T-helper 17 cell (primary cell): ENCODE measurements around the gene CDIP1. TPM values are rescaled to one million over a fixed set of nuclear protein-coding genes. Genes with fewer than 3 reads are reported as not detected.

Source experiments
- ATAC-seq: fragments of 150-1000 bp; cut with Tn5 transposase; 2 replicates; pipeline ENCODE4 v1.10.0; 2021; ENCODE audit warnings: mild to moderate bottlenecking, moderate library complexity
- DNase-seq, 3 donors: peaks; one replicate each; pipeline versions ENCODE4 v3.0.0 to v3.0.0-alpha.2; 2020 to 2021
- H3K9me3 ChIP-seq: one replicate; pipeline ENCODE4 v1.7.0; 2013; ENCODE audit warnings: low read length, mild to moderate bottlenecking; ENCODE audit not compliant: control insufficient read depth, poor library complexity, severe bottlenecking
- H3K27ac Mint-ChIP-seq: one replicate; pipeline ENCODE4 v1.8.0; 2022; ENCODE audit warnings: mild to moderate bottlenecking, moderate library complexity, mixed read lengths
- H3K27me3 Mint-ChIP-seq: one replicate; pipeline ENCODE4 v1.8.0; 2022; ENCODE audit warnings: mixed read lengths
- H3K36me3 Mint-ChIP-seq: one replicate; pipeline ENCODE4 v1.8.0; 2022; ENCODE audit warnings: low read depth, mixed read lengths
- H3K4me1 Mint-ChIP-seq: one replicate; pipeline ENCODE4 v1.8.0; 2022; ENCODE audit warnings: mild to moderate bottlenecking, mixed read lengths
- H3K4me3 Mint-ChIP-seq: one replicate; pipeline ENCODE4 v1.8.0; 2022; ENCODE audit warnings: mild to moderate bottlenecking, moderate library complexity, mixed read lengths
- total RNA-seq, 4 donors: library from RNA in 2 of 4; stranded (reverse) in 2 of 4; gene quantifications; one replicate each; pipeline ENCODE4 v1.2.3 and lab custom pipeline; 2022 to 2026

The CDIP1 gene
- total RNA-seq, 2 donors from 2014 or later, result 20.2 to 29.5 TPM

- no peak for ATAC-seq
- H3K9me3 ChIP-seq, result no peaks in the 10 kb centered on the region
- H3K36me3 Mint-ChIP-seq, result no peaks in the 10 kb centered on the region
- no peaks in the 10 kb centered on the region for H3K27me3 Mint-ChIP-seq
- no peak overlapping the region for H3K27ac Mint-ChIP-seq
- peaks cover 5% of the 10 kb centered on the region for H3K4me1 Mint-ChIP-seq
- no peak for DNase-seq
- H3K4me3 Mint-ChIP-seq, result no peak overlapping the region
These were observed 26.2 kb upstream of the CDIP1 start for GRCh38 chr16:4564661-4565267.

GRCh38 chr16:4561596-4561995, 23.0 kb upstream of the CDIP1 start:
- ATAC-seq (no peak), DNase-seq (no peak)
- H3K27me3 Mint-ChIP-seq, result no peaks in the 10 kb centered on the region
- H3K4me3 Mint-ChIP-seq, result no peak overlapping the region
- no peaks in the 10 kb centered on the region for H3K36me3 Mint-ChIP-seq
- peaks cover 3% of the 10 kb centered on the region for H3K4me1 Mint-ChIP-seq
- no peaks in the 10 kb centered on the region for H3K9me3 ChIP-seq
- H3K27ac Mint-ChIP-seq, result no peak overlapping the region

DNA sequence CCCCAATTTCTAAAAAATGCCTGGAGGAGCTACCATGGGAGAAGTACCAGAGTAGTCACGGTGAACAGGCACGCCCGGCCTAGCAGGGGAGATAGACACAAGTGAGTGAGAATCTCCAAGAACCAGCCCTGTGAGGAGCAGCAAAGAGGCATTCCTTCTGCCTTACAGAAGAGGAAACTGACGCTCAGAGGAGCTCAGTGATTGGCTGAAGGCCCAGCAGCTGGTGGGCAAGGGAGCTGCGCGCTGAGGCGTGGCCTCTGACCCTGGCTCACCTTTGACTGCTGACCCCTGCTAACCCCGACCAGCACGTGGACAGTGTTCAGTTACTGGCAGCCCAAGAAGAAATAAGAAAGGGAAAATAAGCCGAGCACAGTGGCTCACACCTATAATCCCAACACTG, 19.4 kb upstream of the CDIP1 start:
- no peaks in the 10 kb centered on the region for H3K36me3 Mint-ChIP-seq
- H3K4me1 Mint-ChIP-seq, result no peaks in the 10 kb centered on the region
- no peak overlapping the region for H3K27ac Mint-ChIP-seq
- no peaks in the 10 kb centered on the region for H3K27me3 Mint-ChIP-seq
- no peak overlapping the region for H3K4me3 Mint-ChIP-seq
- no peak for DNase-seq
- no peaks in the 10 kb centered on the region for H3K9me3 ChIP-seq
- ATAC-seq, result no peak

DNA sequence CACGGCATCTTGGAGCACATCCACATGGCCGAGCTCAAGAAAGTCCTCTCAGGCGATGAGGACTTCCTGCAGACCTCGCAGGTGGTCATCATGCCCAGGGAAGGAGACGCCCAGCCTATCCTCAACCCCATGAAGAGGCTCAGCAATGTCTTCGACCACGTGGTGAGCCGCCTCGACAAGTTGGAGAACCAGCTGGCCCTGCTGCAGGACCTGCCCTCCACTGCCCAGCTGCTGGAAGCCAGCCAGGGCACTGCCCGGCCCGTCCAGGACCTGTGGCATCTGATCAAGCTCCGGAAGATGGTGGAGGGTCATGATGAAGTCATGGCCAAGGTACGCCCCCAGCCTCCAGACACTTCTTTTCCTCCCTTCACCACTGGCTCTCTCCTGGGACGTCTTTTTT, 18.0 kb upstream of the CDIP1 start:
- no peaks in the 10 kb centered on the region for H3K9me3 ChIP-seq
- H3K4me3 Mint-ChIP-seq, result no peak overlapping the region
- no peaks in the 10 kb centered on the region for H3K36me3 Mint-ChIP-seq
- H3K27ac Mint-ChIP-seq, result no peak overlapping the region
- ATAC-seq (no peak), DNase-seq (no peak)
- no peaks in the 10 kb centered on the region for H3K27me3 Mint-ChIP-seq
- H3K4me1 Mint-ChIP-seq, result no peaks in the 10 kb centered on the region

- H3K27ac Mint-ChIP-seq, result no peak within 1 kb of the TSS
- no peak within 1 kb of the TSS for H3K4me3 Mint-ChIP-seq
- no peak for ATAC-seq
- H3K36me3 Mint-ChIP-seq, result no peaks in the 10 kb centered on the region
- no peak for DNase-seq
- H3K9me3 ChIP-seq, result no peaks in the 10 kb centered on the region
- no peaks in the 10 kb centered on the region for H3K4me1 Mint-ChIP-seq
- H3K27me3 Mint-ChIP-seq, result no peaks in the 10 kb centered on the region
These were observed 17.5 kb upstream of the CDIP1 start, which contains the start of gene C16orf96 for GRCh38 chr16:4556112-4556511. TSS of gene C16orf96 (plus strand) at chr16:4556340. CDS start at chr16:4556490, 150 bp downstream.

GRCh38 chr16:4552541-4552940, 14.0 kb upstream of the CDIP1 start:
- no peaks in the 10 kb centered on the region for H3K36me3 Mint-ChIP-seq
- no peak for DNase-seq
- H3K4me1 Mint-ChIP-seq, result peaks cover 3% of the 10 kb centered on the region
- no peak overlapping the region for H3K4me3 Mint-ChIP-seq
- H3K27me3 Mint-ChIP-seq, result no peaks in the 10 kb centered on the region
- H3K27ac Mint-ChIP-seq, result no peak overlapping the region
- H3K9me3 ChIP-seq, result no peaks in the 10 kb centered on the region
- no peak for ATAC-seq

- DNase-seq, result no peak
- no peak for ATAC-seq
- no peaks in the 10 kb centered on the region for H3K9me3 ChIP-seq
- H3K4me1 Mint-ChIP-seq, result peaks cover 3% of the 10 kb centered on the region
- no peaks in the 10 kb centered on the region for H3K27me3 Mint-ChIP-seq
- no peak overlapping the region for H3K27ac Mint-ChIP-seq
- H3K4me3 Mint-ChIP-seq, result no peak overlapping the region
- H3K36me3 Mint-ChIP-seq, result no peaks in the 10 kb centered on the region
These were observed 12.0 kb upstream of the CDIP1 start for GRCh38 chr16:4550591-4550990.

DNA sequence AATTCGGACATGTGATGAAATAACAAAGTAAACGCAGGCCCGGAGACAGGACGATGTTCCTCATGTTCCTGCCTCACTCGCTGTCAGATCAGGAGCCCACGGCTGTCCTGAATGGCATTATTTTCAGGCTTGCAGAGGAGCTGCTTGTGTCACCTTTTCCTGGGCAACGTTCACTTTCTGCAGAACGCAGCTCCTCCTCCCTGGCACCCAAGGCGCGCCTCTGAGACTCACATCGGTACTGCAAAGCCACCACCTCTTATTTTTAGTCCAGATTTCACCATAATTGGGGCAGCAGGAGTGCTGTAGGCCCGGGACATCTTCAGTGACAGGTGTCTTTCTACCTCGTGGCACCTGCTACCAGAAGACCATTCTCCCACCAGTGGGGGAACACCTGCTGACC, 9.6 kb upstream of the CDIP1 start:
- H3K9me3 ChIP-seq, result no peaks in the 10 kb centered on the region
- ATAC-seq, result no peak
- Mint-ChIP-seq H3K4me3 (no peak overlapping the region), H3K27me3 (no peaks in the 10 kb centered on the region), H3K4me1 (peaks cover 3% of the 10 kb centered on the region), H3K27ac (no peak overlapping the region), H3K36me3 (no peaks in the 10 kb centered on the region)
- no peak for DNase-seq

- DNase-seq, result no peak
- no peaks in the 10 kb centered on the region for H3K27me3 Mint-ChIP-seq
- no peak overlapping the region for H3K4me3 Mint-ChIP-seq
- ATAC-seq, result no peak
- peaks cover 2% of the 10 kb centered on the region for H3K36me3 Mint-ChIP-seq
- H3K27ac Mint-ChIP-seq, result no peak overlapping the region
- peaks cover 4% of the 10 kb centered on the region for H3K9me3 ChIP-seq
- peaks cover 3% of the 10 kb centered on the region for H3K4me1 Mint-ChIP-seq
These were observed 5.9 kb upstream of the CDIP1 start for GRCh38 chr16:4544473-4544872.

GRCh38 chr16:4539716-4540284, 1.2 kb upstream of the CDIP1 start:
- DNase-seq (no peak), ATAC-seq (no peak)
- Mint-ChIP-seq H3K27ac (peak overlapping the region; percentile 1), H3K4me1 (peaks cover 17% of the 10 kb centered on the region), H3K36me3 (peaks cover 2% of the 10 kb centered on the region), H3K4me3 (no peak overlapping the region), H3K27me3 (no peaks in the 10 kb centered on the region)
- H3K9me3 ChIP-seq, result peaks cover 9% of the 10 kb centered on the region

DNA sequence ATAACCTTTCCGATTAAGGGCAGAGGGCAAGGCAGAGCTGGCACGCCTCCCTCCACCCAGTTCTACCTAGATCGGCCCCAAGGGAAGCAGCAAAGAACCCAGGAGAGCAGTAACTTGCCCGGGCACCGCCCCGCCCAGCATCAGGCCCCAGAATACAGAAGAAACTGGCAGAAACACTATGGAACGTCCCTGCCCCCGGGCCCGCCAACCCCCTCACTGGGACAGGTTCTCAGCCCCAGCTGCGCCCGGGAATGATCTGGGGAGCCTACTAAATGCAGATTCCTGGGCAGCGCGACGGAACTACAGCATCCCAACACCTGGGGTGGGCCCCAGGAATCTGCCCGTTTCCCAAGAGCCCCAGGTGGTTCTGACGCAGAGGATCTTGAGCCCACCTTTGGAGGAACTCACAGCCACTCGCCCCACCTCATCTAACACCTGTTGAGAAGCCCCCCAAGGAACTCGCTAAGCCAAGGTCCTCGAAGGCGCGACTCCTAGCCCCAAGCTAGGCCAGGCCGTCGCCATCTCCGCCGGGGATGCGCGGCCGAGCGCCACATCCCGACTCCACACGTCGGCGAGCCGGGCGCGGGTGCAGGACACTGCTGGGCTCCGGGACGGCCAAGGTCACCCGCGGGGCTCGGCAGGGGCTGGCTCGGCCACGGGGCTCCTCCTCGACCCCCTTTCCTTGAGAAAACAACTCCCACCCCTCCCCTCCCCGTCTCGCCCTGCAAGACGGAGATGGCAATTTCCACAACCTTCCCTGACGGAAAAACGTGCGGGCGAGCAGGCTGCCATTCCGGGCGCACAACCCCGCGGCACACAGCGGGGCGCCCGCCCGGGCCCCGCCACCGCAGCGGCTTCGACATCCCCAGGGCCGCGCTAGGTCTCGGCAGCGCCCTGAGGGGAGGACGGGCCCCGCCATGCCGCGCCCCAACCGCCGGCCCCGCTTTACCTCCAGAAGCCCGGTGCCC, 913 bp downstream of the CDIP1 start:
- peaks cover 2% of the 10 kb centered on the region for H3K36me3 Mint-ChIP-seq
- peak overlapping the region; percentile 89 for H3K4me3 Mint-ChIP-seq
- H3K27me3 Mint-ChIP-seq, result no peaks in the 10 kb centered on the region
- peaks cover 9% of the 10 kb centered on the region for H3K9me3 ChIP-seq
- H3K4me1 Mint-ChIP-seq, result peaks cover 20% of the 10 kb centered on the region
- DNase-seq (peak in 1 of 3 donors; percentile 34), ATAC-seq (peak; percentile 62)
- H3K27ac Mint-ChIP-seq, result peak overlapping the region; percentile 68

DNA sequence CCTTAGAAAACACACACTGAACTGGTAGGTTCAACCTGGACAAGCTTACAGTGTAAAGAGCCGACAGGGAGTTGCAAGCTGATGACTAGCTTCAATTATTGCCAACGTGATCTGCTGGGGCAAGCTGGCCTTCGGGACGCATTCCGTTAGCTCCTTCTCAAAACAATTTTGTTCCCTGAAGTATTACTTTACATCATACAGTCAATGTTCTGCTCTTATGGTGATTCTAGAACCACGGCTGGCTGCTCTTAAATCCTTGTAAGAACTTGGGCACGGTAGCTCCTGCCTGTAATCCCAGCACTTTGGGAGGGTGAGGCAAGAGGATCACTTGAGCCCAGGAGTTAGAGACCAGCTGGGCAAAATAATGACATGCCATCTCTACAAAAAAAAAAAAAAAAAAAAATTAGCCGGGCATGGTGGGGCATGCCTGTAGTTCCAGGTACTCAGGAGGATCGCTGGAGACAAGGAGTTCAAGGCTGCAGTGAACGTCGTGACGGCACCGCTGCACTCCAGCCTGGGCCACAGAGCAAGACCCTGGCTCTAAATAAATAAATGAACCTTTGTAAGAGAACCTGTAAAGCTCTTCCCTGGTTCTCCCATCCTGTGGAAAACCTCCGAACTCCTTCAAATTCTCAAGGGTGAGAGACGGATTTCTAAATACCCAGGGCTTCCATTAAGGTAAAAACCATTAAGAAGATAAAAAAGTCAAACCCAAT, 2.0 kb downstream of the CDIP1 start:
- H3K4me1 Mint-ChIP-seq, result peaks cover 22% of the 10 kb centered on the region
- no peak for ATAC-seq

DNA sequence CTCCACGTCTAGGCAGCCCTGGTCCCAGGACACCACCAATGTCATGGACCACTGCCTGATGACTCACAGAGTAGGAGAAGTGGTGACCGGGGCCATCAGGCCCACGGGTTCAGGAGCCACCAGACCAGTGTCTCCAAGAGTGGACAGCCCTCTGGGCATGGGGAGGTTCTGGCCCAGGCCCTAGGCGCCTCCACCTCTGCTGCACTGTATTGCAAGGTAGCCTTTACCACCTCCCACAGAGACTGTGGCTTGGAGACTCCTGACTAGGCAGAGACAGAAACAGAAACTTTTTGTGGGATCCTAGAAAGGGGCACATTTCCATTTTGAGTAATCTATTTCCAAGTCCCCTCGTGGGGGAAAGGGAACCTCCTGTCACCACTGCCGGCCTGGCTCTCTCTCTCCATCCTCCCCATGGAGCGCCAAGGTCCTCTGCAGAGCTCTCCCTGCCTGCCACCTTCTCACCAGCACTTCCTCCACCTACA, 2.9 kb downstream of the CDIP1 start:
- no peaks in the 10 kb centered on the region for H3K27me3 Mint-ChIP-seq
- peak overlapping the region; percentile 68 for H3K27ac Mint-ChIP-seq
- DNase-seq (no peak), ATAC-seq (no peak)
- peaks cover 4% of the 10 kb centered on the region for H3K36me3 Mint-ChIP-seq
- peaks cover 22% of the 10 kb centered on the region for H3K4me1 Mint-ChIP-seq
- no peak overlapping the region for H3K4me3 Mint-ChIP-seq
- H3K9me3 ChIP-seq, result peaks cover 9% of the 10 kb centered on the region

More for the DNA sequence above, 2.0 kb downstream of the CDIP1 start:
- H3K9me3 ChIP-seq, result peaks cover 9% of the 10 kb centered on the region
- H3K27me3 Mint-ChIP-seq, result no peaks in the 10 kb centered on the region
- H3K4me3 Mint-ChIP-seq, result peak overlapping the region; percentile 89
- no peak for DNase-seq
- H3K27ac Mint-ChIP-seq, result peak overlapping the region; percentile 68
- peaks cover 5% of the 10 kb centered on the region for H3K36me3 Mint-ChIP-seq
